Activated T-cell treated with anti-CD3 and anti-CD28 coated beads for 1 hour (primary cell): Measurements from ENCODE around the gene NUP62CL.

Source experiments
- DNase-seq: peaks from one replicate; pipeline ENCODE4 v3.0.0-alpha.2; 2020; ENCODE audit warnings: low read depth

NUP62CL gene

DNA sequence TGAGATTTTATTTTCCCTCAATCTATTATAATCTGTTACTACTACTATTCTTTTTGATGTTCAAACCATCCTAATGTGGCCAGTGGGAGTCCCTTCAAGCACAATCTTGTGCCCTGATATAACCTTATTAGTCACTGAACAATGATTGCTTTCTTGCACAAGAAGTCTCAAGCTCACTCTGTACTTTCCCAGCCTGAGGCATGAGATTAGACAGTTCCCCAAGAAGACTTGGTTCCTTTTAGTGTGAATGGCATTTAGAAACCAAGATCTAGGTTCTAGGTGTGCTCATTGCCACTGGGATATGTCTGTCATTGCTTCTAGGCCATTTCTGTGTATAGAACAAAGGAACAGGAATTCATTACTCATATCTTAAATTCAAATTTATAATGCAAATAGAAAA, 59.6 kb downstream of the NUP62CL start:
- no peak for DNase-seq

DNA sequence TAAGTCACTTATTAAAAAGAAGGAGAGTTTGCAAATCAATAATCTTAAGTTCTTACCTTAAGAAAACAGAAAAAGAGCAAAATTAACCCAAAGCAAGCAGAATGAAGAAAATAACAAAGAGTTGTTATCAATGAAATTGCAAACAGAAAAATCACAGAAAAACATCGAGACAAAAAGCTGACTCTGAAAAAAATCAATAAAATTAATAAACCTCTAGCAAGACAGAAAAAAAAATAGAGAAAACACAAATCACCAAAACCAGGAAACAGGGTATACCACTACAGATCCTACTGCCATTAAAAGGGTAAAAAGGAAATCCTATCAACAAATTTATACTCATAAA, 70.3 kb downstream of the NUP62CL start:
- DNase-seq = no peak

DNA sequence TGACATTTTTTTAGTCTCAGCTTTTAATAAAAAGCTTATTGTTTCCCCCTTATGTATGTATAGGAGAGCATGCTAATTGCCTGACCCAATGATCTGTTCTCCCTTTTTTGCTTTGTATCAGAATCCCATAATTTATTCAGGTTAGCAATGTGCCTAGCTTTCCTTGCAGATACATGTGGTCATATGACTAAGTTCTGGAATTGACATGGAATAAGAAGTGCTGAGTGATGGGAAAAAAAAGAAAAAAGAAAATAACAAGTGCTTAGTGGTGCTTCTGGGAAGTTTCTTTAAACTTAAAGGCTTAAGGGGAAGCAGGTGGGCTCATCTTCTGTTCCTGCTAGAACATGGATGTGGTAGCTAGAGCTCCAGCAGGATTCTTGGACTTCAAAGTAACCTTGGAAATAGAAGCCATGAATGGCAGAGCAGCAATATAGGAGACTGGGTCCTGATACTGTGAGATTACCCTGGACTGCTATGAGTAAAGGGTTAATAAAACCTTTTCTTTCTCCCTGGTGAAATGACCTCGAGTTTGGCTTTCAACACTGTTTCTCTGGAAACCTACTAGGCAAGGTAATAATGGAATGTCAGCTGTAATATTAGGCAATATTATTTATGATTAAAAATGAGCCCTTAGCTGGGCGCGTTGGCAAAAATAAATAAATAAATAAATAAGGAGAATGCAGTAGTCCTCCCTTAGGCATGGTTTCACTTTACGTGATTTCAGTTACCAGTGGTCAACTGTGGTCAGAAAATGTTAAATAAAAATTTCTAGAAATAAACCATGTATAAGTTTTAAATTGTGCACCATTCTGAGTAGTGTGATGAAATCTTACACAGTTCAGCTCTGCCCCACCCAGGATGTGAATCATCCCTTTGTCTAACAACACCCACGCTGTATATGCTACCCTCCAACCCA, 70.9 kb downstream of the NUP62CL start:
- no peak for DNase-seq

DNA sequence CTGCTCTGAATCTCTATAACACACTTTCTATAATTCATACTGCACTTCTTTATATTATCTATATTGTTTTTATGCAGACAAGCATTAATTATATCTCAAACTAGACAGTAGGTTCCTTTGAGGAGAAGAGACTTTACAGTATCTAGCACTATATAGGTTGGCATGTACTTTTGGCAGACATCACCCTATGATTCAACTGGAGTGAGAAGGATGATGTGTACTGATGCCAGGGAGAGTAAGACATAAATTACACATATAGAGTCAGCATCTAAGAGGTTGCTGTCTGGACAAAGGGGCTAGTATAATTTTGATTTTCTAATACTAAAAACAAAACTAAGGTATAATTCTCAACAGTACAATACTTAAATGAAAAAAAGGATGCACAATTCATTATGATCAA, 82.5 kb downstream of the NUP62CL start:
- no peak for DNase-seq

DNA sequence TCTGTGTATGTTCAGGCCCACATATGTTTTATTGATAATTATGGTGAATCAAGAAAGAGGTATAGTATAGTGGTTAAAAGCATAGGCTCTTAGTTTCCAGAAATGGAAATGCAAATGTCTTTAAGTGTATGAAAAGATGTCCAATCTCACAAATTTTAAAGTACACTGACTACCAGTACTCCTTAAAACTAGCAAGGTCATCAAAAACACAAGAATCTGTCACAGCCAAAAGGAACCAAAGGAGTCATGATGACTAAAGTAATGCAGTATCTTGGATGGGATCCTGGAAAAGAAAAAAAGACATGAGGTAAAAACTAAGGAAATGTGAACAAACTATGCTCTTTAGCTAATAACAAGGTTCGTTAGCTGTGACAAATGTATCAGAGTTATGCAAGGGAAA, 87.0 kb downstream of the NUP62CL start:
- no peak for DNase-seq

DNA sequence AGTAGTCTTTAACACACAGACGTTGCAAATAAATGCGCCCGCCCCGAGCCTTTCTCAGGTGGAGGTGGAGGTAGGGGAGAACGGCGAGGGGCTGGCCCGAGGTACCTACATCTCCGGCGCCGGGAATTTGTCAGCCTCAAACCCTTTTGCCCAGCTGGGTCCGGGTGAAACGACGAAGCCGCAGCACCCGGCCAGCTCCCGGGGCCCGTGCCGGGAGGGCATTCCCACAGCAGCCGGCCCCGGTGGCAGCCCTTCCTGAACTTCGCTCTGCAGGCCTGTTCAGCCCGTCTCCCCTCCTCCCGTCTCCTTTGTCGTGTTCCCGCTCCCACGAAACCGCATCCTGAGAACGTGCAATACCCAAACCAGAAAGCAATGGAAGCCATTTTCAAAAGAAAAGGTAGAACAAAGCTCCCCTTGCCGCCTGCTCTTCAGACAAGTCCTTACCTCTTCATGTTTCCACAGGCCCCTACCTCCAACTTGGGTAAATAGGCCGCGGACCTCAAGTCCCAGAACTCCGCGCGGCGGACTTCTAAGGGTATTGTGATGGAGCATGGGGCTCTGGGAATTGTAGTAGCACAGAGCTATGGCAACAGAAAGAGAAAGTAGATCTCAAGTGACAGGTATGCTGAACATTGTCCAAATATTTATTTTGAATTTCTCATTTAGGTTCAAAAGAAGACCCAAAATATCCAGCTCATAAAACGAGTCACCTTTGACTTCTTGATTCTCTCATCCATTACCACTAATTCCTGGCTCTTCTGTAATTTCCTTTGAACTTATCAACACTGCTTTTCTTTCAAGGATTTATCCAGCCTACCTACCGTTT, 87.7 kb downstream of the NUP62CL start, which contains the start of gene RBM41:
Gene RBM41, minus strand, starts transcription at position 501 of the 826 bp plus-strand sequence. Its CDS starts 49 bp downstream, at position 452.
- DNase-seq = peak; percentile 56

DNA sequence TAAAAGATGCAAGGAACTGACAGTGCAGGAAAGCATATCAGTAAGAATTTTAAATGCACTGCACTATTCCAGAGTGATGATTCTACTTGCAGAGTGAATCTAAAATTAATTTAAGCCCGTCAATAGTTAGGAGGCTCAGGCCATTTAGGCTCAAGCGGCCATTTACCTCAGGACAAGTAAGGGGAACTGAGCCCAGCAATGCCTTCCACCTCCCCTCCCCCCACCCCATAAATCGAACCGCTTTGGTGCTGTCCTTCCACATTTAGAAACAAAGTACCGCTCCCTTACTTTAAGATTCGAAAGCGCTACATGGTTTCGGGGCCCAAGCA, 88.3 kb downstream of the NUP62CL start:
- DNase-seq = no peak

DNA sequence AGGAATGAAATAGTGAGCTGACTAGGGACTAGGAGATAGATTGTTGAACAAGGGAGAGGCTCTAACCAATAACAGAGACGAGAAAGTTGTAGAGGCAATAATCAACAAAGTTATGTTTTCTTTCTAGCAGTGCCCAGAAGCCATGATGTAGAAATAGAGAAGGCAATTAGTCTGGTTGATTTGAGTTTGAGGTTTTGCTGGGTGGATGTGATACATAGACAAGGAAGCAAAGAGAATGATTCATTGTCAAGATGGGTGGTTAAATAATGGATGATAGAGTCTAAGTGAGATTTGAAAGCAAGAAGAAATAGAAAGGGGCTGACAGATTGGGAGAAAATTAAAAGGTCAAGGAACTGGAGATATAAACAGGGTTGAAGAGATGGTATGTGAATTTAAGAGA, 98.8 kb downstream of the NUP62CL start:
- no peak for DNase-seq

DNA sequence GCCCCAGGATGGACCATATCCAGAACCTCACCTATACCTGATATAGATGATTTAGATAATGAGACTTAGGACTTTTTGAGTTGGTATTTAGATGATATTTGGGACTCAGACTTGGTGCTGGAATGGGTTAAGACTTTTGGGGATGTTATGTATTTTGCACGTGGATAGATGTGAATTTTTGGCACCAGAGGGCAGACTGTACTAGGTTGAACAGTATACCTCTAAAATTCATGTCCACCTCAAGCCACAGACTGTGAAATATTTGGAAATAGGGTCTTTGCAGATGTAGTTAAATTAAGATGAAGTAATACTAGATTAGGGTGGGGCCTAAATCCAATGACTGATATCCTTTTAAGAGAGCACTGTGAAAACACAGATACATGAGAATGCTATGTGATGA, 103.3 kb downstream of the NUP62CL start:
- no peak for DNase-seq

DNA sequence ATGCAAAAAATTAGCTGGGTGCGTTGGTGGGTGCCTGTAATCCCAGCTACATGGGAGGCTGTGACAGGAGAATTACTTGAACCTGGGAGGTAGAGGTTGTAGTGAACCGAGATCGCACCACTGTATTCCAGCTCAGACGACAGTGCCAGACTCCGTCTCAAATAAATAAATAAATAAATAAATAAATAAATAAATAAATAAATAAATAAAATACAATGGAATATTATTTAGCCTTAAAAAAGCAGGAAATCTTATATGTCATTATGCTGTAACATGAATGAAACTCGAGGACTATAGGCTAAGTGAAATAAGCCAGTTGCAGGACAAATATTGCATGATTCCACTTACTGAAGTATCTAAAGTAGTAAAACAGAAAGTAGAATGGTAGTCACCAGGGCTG, 130.1 kb downstream of the NUP62CL start:
- no peak for DNase-seq
